ENCODE measurements around the gene DOK5.

The DOK5 gene

DNA sequence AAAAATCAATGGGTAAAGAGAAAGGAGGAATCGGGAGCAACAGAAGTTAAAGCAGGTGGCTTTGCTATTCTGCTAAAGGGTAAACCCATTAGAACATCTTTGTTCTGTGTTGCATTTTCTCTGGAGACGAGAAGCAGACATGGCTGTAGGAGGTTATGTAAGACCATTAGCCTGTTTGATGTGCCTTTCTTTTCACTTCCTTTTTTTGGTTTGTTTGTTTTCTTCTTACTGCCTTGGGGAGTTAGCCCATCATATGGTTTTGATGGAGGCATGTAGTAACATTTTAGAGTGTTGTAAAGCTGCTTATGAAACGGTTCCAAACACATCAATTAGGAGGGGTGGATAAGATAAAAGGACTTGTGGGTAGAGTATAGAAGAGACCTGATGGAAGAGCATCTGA lies 131.0 kb downstream of the DOK5 start:
- in situ Hi-C loops (cut with MboI; ENCODE audit: low sequenced_read_pairs) = no loop called here

DNA sequence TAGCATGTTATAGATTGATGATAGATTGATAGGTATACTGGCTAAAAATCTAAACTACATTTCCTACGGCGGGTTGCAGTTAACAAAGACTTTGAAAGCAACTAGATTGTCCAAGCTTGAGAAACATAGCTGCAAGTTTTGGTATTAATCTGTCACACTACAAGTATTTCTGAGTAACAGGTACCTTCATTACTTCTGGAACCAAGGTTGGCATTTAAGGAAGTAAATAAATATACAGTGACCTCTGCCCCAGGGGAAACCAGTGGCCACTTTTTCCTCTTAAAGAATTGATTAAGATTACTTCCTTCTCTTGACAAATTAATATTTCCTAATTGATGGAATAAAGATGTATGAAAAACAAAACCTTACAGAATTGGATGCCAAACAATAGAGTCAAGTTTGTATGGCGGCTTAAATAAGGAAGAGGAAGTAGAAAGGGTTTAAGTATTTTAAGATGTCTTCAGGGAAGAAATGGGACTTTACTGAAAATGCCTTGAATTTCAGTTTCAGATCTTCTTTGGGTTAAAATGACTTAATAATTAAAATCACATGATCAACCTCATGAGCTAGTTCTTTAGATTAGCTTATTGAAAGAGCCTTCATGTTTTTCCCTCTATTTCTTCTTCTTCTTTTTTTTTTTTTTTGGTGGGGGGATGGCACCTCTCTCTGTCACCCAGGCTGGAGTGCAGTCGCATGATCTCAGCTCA lies 132.8 kb downstream of the DOK5 start:
- in situ Hi-C loops (cut with MboI; ENCODE audit: low sequenced_read_pairs) = no loop called here

DNA sequence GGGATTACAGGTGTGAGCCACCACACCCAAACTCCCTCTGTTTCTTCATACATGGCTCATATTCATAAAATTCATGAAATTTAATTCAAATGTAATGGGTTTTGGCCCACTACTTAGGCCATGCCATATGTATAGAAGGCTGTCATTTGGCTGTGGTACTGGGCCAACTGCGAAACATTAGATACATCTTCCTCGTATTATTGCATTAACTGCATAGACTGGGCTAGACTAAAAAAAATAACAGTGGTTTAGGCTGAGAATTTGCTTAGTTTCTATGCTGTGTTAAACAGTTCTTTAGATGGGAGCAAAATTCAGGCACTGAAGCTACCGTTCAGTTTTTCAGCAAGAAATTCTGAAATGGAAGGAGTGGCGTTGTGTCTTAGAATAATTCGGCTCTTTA lies 133.6 kb downstream of the DOK5 start:
- in situ Hi-C loops (cut with MboI; ENCODE audit: low sequenced_read_pairs) = no loop called here

DNA sequence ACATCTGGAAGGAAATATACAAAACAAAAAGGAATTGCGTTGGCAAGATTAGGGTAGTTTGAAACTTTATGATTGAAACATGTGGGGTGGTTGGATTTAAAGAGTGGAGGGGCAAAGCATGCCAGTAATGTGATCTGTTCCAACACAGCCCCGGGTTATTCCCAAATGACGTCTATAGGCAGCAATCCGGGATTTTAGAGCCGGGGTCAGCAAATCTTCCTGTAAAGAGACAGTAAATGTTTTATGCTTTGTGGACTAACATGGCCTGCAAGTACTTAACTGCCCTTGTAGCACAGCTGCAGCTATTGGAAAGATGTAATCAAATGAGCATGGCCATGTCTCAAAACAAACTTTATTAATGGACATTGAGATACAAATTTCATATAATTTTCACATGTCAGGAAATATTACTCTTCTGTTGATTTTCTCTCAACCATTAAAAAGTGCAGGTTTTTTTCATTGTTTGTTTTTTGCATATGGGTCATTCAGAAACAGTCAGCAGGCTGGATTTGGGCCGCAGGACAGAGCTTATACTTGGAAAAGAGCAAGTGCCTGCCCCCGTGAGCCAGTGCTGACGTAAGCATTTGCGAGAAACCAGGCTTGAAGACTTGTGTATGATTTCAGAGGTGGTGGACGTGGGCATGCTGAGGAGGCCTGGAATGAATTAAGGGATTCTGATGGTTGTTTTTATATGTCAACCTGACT lies 136.5 kb downstream of the DOK5 start:
- in situ Hi-C loops (cut with MboI; ENCODE audit: low sequenced_read_pairs) = no loop called here

DNA sequence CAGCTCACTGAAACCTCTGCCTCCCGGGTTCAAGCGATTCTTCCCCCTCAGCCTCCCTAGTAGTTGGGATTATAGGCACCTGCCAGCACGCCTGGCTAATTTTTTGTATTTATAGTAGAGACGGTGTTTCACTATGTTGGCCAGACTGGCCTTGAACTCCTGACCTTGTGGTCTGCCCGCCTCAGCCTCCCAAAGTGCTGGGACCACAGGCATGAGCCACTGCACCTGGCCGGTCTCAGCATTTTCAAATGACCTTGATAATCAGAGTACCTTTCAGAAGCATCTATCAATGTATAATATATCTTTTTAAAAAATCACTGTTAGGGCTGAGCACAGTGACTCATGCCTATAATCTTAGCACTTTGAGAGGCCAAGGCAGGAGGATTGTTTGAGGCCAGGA lies 143.0 kb downstream of the DOK5 start:
- in situ Hi-C loops (cut with MboI; ENCODE audit: low sequenced_read_pairs) = no loop called here

DNA sequence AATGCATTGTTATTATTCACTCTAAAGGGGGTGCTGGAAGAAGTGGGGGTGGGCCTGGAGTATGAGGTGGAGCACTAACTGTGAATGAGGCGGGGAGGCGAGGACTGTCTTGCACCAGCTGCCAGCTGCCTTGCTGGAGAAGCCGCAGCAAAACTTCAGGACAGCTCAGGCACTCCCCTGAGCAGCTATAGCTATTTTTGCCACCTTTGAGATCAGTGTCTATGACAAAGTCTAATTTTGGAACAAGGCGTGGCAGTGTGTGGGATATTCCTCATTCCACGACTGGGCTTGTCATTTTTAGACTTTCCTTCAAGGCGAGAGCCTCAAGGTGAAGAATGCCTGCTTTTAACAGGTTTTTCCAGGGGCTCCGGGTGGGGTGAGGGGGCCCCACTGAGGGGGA lies 143.8 kb downstream of the DOK5 start:
- in situ Hi-C loops (cut with MboI; ENCODE audit: low sequenced_read_pairs) = no loop called here

DNA sequence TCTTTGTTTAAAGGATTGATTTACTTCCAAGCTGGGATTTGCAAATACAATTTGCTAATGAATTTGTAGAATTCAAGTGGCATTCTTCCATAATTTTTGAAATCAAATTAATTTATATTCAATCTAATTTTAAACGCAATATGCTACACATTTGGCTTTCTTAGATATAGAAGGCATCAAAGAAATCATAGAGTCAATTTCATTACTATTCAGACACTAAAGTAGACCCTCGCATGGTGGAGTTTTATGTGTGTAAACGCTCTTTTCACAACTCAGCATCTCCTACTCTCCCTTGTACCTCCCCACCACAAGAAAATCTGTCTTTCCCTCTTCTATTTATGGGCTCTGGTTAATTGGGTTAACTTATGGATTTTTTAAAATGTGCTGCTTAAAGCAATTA lies 144.3 kb downstream of the DOK5 start:
- in situ Hi-C loops (cut with MboI; ENCODE audit: low sequenced_read_pairs) = no loop called here

DNA sequence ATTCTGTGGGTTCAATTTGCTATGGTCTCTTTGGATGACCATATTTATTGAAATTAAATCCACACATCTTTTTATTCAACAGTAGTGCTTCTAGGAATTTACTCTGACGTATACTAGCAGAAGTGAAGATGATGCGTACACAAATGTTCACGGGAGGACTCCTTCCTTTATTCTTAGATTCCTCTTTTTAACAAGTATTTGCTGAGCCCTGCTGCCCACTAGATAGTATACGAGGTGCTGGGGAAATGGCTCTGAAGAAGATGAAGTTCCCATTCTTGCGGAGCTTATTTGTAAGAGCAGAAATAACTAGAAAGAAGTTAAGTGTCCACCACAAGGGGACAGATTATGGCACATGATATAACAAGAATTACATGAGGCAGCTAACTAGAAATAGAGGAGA lies 145.2 kb downstream of the DOK5 start:
- in situ Hi-C loops (cut with MboI; ENCODE audit: low sequenced_read_pairs) = no loop called here

DNA sequence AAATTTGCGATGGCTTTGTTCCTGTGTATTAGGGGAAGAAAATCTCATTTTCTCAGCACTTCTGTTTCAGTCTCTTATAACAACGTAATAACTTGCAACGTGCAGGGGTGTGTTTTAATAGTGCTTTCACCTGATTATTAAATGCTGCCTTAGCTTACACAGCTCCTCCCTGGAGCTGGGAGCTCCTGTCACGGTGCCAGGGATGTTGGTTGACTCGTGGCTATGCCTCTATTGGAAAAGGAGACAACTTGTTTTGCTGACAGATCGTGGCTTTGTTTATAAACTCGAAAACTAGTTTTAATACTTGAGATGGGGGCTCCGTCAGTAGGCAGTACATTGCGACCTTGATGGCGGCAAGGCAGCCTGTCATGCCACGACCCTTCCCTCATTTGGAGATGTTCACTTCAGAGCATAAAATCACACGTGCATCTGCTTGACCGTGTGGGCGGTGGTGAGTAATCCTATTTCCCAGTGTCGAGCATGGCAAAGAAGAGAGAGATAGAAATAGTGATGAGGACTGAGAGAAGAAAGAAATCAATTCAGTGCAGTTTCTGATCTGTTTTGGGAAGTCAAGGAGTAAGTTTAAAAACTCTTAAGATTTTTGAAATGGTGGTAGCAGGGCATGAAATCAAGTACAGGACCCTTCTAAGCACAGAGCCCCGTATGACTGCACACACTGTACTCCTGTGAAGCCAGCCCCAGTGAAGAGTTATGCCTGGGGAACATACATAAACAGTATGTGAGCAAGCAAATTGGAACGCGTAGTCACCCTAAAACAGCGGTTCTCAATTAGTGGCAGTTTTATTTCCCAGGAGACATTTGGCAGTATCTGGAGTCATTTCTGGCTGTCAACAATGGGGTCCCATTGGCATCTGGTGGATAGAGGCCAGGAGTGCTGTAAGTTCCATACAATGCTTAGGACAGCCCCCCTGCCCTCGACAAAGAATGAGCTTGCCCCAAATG lies 147.2 kb downstream of the DOK5 start:
- in situ Hi-C loops (cut with MboI; ENCODE audit: low sequenced_read_pairs) = no loop called here

DNA sequence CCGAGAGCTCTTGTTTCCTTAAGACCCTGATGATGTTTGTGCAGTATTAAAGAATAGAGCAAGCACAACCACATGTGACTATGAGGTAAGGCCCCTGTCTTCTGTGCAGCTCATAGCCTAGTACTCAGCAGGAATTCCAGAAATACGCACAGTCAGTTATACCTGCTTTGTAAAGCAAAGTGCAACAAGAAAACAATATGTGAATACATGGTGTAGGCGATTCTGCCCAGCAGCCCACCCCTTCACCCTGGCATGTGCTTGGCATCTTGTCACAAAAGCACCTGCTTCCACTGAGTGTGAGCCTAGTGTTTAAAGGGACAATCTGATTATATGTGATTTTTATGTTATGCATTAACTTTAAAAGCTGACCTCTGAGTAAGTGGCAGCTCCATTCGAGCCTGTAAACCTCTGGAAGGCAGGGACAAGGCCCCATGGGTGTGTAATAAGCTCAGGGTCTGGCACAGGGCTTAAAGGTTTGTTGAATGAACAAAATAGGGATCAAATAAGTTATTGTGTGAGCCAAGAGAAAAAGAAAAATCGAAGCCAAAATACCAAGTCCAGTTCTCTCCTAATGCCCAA lies 148.7 kb downstream of the DOK5 start:
- in situ Hi-C loops (cut with MboI; ENCODE audit: low sequenced_read_pairs) = no loop called here

DNA sequence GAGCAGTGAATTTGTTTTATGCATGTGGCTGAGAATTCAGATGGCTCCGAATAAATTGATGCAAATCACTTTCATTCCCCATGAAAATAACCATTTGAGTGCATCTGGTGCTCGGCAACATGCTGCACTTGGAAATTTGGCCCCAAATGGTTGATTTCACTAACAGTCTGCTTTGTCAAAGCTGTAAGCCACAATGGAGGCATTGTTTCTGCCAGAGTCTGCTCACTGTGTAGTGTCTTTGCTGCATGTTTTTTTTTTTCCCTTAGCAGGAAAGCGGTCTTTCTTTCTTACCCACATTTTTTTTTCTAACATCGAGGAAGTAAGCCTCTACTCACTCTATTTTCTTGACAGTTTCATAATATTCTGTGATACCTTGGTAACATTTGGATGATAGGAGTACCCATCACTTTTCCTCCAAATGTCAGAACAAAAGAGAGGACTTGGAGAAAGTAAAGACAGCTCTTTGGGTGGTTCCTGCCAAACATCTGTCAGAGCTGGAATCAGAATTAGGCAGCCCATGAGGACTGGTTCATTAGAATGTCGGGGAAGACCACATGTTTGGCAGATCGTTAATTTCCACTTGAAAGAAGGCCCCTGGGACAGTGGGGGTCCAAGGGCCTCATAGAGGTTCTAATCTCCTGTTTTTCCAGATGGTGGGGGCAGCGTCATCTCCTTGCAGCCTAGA lies 149.5 kb downstream of the DOK5 start:
- in situ Hi-C loops (cut with MboI; ENCODE audit: low sequenced_read_pairs) = loop anchor here (25.0 kb wide), 1 partner anchor 413 kb away; the partner anchor contains the start of gene PFDN4

DNA sequence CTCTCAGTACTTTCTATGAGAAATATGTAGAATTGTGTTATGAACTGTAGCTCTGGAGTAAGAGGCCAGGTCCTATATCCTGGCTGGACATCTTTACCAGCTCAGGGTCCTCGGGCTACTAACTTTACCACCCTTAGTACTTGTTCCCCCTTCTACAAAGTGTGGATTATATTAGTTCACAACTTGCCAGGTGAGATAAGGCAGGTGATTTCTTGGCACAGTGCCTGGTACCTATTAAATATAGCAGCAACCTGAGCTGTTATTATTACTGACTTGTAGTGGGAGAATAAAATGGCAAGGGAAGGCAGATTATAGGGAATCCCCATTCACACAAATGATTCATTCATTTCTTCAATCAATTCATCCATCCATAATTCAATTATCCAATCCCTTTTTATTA lies 150.1 kb downstream of the DOK5 start:
- in situ Hi-C loops (cut with MboI; ENCODE audit: low sequenced_read_pairs) = loop anchor here (25.0 kb wide), 1 partner anchor 413 kb away; the partner anchor contains the start of gene PFDN4

DNA sequence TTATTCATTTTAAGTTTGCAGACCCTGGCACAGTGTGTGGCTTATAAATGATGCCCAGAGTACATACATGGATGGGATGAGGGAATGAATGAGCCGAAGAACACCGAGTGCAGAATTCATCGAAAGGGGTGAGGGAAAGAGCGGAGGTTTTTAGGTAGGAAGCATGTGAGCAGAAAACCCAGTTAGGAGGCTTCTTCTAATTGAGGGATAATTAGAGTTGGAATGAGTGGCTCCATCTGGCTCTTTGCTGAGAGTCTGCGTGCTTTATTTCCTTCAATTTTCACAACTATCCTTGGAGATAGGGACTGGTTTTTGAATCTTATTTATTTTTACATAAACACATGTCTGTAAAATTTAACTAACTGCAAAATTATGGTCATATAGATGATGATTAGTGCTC lies 150.7 kb downstream of the DOK5 start:
- in situ Hi-C loops (cut with MboI; ENCODE audit: low sequenced_read_pairs) = loop anchor here (25.0 kb wide), 1 partner anchor 414 kb away; the partner anchor contains the start of gene PFDN4

DNA sequence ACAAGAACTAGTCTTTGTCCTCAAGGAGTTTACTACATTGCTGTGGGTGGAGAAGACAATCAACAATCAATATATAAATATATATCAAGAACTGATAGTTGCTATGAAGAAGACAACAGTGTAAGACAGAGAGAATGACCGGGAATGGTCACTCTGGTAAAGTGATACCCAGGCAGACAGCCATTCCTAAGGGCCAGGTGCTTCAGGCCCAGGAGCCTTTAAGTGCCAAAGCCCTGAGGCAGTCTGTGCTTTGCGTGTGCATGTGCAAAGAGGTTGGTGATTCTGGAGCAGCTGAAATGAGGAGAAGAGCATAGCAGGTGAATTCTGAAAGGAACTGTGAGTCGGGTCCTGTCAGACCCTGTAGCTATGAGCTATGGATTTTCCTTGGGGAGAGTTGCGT lies 154.2 kb downstream of the DOK5 start:
- in situ Hi-C loops (cut with MboI; ENCODE audit: low sequenced_read_pairs) = loop anchor here (25.0 kb wide), 1 partner anchor 417 kb away; the partner anchor contains the start of gene PFDN4

DNA sequence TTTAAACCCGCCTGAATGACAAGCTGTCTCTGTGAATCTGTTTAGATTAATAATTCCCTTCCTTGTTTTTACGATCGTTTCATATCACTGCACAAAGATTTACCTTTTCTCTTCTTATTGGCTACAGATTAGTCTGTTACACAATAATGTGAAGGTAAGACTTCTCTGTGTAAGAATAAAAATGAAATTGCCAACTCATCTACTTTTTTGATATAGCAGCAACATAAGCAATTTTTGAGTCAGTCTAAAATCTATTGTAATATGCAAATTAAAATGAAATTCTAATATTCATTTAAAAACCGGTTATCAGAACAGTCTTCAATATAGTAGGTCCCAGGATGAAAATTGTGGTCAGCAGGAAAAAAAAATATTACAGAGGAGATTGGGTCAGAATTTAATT lies 155.2 kb downstream of the DOK5 start:
- in situ Hi-C loops (cut with MboI; ENCODE audit: low sequenced_read_pairs) = loop anchor here (25.0 kb wide), 1 partner anchor 418 kb away; the partner anchor contains the start of gene PFDN4

DNA sequence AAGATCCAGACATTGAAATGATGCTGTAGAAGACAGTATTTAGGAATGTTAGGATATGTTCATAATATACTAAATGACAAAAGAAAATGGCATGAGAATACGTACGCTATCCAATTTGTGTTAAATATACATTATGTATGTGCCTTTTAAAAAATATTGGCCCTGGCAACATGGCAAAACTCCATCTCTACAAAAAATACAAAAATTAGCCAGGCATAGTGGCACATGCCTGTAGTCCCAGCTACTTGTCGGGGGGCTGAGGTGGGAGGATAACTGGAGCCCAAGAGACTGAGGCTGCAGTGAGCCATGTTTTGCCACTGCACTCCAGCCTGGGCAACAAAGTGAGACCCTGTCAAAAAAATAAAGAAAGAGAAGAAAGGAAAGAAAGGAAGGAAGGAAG lies 155.7 kb downstream of the DOK5 start:
- in situ Hi-C loops (cut with MboI; ENCODE audit: low sequenced_read_pairs) = loop anchor here (25.0 kb wide), 1 partner anchor 419 kb away; the partner anchor contains the start of gene PFDN4

DNA sequence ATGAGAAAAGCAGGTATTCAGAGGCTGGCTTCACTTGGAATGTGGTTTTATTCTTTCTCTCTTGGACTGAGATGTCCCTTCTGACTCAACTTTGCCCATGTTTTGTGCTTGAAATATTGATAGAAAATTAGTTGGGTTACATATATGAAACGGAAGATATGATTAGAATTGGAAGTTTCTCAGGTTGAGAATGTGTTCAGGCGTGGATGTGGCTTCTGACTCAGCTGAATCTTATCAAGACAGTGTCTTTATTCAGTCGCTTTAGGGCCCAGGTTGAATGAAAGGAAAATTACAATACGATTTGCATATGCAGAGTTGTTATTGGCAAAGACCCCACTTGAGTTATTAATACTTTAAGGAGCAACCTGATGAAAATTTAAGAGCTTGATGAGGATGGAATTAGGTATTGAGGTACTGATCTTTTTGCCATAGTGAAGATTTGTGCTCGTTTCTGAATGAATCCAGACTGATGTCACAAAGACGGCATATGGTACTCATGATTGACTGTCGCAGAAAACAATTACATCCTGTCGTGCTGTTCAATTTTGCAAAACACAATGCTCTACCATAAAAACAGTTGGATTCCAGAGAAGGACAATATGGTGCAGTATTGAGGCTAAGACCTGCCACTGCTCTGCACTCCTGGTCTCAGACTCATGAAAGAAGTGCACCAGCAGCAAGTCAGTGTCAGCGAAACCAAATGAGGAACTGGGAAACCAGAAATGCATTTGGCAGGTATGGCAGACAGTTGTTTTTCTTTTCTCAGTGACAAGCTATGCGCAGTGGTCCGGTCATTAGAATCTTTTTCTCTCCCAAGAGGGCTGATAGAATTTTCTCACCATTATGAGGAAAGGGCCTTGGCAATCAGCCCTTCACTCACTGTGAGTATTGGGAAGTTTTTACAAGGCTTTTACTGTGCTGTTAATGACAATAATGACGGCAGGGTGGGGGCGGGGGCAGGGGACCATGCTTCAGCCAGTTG lies 158.3 kb downstream of the DOK5 start:
- in situ Hi-C loops (cut with MboI; ENCODE audit: low sequenced_read_pairs) = loop anchor here (25.0 kb wide), 1 partner anchor 421 kb away; the partner anchor contains the start of gene PFDN4

DNA sequence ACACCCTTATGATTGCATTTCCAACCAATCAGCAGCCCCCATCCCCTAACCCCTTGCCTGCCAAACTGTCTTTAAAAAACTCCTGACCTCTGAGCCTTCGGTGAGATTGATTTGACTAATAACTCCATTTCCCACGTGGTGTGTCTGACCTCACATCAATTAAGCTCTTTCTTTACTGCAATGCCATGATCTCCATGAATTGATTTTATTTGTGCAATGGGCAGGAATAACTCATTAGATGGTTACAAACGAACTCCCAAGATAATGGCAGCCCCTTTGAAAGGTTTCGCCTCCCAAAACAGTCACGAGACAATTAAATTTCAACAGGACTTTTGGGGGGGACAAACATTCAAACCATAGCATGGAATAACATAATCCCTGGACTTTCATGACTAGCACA lies 161.2 kb downstream of the DOK5 start:
- in situ Hi-C loops (cut with MboI; ENCODE audit: low sequenced_read_pairs) = loop anchor here (25.0 kb wide), 1 partner anchor 424 kb away; the partner anchor contains the start of gene PFDN4

DNA sequence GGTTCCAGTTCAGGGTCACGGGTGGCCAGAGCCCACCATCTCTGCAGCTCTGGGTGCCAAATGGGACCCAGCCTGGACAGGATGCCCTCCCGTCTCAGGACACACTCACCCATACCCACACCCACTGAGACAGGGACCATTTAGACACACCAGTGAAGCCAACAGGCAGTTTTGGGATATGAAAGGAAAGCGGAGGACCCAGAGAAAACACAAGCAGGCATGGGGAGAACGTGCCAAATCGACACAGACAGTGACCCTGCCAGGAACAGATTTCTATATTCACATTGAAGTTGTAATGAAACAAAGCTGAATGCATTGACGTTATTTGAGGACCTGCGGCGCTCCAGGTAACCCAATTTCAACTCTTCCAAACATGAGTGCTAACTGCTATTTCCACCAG lies 164.5 kb downstream of the DOK5 start:
- in situ Hi-C loops (cut with MboI; ENCODE audit: low sequenced_read_pairs) = loop anchor here (25.0 kb wide), 1 partner anchor 428 kb away; the partner anchor contains the start of gene PFDN4

All from hTERT RPE-1 (cell line).